GM19467 (cell line): ENCODE results near the gene PDZD2.
A peak's percentile ranks its signal among the peaks of the same experiment; 100 is the strongest.

ENCODE experiments used
- ATAC-seq: cut with Tn5 transposase; IDR thresholded peaks from one replicate; pipeline ENCODE4 v1.9.1; 2021; ENCODE audit warnings: mild to moderate bottlenecking, moderate library complexity; ENCODE audit not compliant: unreplicated experiment

Gene PDZD2

DNA sequence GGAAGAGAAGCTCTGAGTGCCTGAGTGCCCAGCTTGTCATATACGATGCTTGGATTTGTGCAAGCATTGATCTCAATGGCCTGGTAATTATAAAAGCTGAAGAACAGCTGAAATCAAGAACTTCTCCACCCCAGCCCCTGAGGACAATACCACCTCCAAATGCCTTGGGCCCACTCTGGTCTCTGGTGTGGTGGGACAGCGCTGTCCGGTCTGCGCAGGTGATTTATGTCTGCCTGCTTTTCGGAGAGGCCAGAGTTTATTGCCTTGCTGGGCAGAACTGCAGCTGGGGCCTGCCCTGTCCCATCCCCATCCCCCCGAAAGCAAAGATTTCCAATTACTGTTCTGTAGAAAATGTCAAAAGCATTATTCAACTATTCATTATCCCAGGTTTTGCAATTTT lies 1.1 kb upstream of the PDZD2 start:
- ATAC-seq, result no peak

DNA sequence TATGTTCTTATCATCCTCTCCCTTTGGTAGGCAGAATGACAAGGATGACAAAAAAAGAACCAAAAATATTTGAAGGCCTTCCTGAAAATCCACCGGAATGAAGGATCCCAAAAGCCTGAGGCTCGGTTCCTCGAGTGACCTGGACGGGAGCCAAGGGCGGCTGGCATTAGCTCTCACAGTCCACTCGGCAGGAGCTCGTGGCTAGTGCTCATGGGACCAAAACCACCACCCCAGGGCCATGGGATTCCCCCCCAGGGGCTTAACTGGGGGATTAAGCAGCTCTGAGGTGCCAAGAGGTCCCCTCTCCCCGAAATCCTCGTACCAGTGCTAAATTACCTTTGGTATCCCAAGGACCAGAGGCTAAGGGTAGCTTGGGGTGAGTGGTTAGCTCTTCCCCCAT lies 586 bp upstream of the PDZD2 start:
- peak; percentile 15 for ATAC-seq

DNA sequence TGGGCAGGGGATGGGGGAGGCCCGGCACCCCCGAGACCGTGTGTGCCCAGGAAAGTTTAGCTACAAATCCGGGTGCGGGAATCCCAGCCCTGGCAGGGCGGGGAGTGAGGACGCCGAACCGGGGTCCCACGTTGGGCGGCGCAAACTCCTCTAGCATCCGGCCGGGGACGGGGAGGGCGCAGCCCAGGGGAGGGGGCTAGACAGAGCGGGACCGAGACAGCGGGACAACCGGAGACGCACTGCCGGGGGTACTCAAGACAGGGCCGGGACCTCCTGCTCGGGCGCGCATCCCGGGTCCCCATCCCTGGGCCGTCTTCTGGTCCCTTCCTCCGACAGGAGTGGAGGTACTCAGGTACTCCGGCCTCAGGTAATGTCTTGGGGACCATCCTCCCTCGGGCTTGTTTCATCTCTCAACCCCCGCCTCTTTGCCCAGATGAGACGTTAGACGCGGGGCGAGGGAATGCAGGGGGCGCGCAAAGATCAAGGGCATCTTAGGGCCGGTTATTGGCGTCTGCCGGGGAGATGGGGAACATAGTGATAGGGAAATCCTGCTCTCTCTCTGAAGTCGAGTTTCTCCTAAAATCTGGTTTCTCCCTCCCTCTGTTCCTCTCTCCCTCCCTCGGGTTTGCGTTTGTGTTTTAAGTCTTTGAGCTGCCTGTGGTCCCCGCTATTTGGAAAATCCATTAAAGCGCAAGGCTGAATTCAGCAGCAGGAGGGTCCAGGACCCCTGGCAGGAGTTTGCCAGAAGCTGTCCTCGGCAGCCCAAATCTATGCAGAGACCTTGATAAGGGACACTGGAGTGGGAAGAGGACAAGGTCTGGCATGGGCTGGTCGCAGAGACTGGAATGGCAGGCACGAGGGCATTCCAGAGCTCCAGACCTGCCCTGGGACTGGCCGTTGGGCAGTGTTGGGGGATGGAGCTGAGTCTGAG lies 815 bp downstream of the PDZD2 start:
- no peak for ATAC-seq

DNA sequence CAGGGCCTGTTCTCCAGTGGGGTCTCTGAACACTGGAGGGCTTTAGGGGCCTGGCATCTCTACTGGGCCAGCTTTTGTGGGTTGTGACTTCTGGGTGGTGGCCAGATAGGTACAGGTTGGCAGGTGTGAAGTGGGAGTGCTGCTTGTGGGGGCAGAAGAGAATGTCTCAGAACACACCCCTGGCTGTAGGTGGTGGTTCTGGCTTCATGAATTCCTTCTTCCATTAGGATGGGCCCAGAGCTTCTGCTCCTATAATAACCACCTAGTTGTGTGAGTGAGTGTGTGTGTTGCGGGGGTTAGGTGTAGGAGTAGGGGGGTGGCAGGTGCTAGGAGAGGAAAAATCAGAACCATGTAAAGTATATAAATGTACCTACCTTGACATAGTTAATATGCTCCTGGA lies 1.6 kb downstream of the PDZD2 start:
- ATAC-seq, result no peak

DNA sequence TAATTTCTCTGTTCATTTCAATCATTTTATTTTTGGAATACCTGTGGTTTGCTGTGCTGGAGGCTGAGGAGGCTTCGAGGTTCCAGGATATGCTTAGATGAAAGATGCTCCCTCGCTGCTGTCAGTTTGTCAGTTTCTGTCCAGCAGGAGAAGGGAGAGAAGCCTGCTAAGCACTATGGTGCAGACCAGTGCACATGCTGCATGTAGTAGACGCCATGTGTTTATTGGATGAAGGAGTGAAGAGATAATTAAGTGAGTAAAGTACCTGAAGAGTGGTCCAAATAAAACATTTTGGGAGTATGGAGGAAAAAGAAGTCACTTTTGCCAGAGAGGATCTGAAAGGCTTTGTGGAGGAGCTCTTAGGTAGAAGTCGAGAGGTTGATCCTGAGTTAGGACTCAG lies 2.1 kb downstream of the PDZD2 start:
- ATAC-seq, result no peak

DNA sequence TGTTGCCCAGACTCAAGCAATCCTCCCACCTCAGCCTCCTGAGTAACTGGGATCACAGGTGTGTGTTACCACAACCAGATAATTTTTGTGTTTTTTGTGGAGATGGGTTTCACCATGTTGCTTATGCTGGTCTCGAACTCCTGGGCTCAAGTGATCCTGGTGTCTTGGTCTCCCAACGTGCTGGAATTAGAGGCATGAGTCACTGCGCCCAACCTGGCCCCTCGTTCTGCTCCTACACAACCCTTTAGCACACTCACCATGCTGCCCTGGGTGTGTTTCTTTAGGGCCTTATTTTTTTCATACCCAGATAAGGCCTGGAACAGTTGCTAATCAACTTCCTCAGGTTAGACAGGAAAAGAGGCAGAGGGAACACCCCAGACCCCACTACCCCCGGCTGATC lies 2.6 kb downstream of the PDZD2 start:
- no peak for ATAC-seq

DNA sequence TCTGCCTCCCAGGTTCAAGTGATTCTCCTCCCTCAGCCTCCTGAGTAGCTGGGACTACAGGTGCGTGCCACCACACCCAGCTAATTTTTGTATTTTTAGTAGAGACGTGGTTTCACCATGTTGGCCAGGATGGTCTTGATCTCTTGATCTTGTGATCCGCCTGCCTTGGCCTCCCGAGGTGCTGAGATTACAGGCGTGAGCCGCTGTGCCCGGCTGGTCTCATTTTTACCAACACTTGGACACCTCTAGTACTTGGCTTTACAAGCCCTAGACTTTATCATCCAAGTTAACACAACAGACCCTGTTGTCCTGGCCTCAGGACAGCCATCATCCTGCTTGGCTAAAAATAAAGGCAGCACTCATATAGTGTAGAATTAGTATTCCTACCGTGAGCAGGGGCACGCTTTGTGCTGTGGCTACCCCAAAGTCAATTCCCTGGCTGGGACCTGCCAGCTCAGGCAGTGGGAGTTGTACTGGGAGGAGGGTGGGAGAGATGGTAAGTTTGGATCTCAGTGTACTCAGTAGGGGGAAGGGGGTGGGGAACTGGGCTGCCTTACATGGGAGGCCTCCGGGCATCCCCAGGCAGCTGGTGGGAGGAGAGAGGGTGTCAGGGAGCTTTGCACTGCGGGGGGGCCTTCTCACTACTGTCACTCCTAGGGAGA lies 6.6 kb downstream of the PDZD2 start:
- ATAC-seq, result no peak

DNA sequence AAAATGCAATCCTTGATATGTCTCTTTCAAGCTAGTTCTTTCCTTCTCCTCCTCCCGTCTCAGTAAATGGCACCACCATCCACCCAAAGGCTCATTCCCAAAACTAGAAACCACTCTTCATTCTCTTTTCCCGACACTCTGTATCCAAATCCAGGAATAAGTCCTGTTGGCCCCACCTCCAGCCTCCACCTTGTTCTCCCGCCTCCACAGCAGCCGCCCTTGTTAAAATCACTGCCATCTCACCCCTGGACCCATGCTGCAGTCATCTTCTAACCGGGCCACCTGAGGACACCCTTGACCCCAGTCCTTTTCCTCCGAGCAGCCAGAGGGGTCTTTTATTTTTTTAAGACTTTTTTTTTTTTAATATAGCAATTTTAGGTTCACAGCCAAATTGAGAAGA lies 9.4 kb downstream of the PDZD2 start:
- ATAC-seq, result no peak

DNA sequence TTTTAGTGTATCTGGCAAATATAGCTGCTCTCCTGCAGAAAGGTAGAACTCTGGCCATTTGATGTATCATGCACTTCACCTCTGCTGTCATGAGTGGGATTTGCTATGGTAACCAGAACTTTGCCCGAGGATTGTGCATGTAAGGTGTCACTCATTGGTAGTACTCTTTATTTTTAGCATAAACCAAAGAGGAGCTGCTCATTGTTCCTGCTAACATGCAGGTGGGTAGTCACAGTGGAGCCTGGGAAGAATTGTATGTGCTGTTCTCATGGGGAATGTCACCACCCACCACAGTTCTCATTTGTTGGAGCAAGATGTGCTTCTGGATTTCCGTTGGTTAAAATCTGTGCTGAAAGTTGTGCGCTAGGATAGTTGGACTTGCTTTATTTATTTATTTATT lies 12.3 kb downstream of the PDZD2 start:
- no peak for ATAC-seq

DNA sequence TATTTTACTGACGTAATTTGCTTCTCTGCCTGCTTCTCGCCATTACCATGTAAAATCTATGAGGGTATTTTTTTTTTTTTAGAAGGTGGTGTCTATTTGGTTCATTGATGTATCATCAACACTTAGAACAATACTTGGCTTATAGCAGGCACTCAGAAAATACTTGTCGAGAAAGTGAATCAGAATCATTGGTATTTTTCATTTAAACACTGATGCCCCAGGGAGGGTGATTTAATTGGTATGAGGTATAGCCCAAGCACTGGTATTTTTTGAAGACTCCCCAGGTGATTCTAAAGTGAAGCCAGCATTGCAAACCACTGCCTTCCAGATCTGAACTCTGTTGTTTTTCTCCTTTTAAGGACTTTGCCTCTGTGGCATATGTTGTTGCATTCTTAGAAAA lies 16.6 kb downstream of the PDZD2 start:
- ATAC-seq, result no peak

DNA sequence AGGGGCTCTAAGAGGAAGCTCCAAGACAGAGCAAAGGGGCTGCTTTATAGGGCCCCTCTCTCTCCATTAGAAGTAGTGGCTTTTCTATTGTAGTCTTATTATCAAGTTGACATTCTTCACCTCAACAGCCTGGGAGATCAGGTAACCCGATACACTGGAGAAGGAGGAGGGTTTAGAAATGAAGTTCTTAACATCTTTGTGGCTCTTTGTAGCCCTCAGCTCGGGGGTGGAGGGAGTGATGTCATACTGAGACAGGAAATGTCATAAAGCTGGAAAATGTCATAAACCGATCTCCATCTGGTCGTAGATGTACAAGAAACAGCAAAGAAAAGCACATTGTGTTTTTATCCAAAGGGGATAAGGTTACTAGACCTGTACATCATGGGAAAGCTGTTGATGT lies 17.9 kb downstream of the PDZD2 start:
- ATAC-seq, result no peak

DNA sequence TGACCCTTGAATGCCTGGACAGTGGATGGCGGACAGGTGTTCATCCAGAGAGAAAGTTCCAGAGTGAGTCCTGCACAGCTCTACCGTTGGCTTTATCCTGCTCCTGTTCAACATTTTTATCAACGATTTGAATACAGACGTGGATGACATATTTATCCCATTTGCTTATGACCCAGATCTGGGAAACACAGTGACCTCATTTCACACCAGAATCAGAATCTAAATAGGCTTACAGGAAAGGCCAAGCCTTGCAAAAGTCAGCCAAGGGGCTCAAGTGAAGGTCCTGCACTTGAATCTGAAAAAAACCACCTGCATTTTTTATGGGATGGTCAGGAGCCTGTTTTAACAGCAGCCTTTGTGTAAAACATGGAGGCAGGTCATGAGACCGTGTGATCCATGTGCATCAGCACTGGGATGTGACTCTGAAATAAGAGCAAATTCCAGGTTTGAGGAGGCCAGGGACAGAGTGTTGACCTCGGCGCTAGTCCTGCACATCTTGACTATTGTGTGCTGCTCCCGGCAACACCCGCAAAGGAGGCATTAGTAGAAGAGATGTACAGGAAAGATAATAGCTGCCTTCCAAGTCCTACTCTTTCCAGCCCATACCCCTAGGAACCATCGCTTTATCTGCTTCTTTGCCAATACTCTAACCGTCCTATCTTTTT lies 18.5 kb downstream of the PDZD2 start:
- ATAC-seq, result no peak

DNA sequence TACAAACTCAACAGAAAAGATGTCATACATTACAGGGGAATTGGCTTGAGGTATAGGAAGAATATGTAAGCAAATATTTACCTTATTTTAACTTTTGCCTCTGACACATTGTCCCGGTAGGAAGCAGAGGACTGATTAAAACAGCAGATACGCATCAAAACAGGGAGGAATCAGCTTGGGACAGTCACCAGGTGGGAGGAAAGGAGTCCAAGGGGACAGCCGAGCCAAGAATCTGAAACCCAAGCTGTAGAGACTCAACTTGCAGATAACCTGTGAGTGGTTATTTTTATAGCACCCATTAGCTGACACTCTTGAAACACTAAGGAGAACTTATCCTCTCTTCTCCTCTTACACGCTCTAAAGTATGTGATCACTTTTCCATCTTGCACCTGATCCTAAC lies 22.3 kb downstream of the PDZD2 start:
- no peak for ATAC-seq

DNA sequence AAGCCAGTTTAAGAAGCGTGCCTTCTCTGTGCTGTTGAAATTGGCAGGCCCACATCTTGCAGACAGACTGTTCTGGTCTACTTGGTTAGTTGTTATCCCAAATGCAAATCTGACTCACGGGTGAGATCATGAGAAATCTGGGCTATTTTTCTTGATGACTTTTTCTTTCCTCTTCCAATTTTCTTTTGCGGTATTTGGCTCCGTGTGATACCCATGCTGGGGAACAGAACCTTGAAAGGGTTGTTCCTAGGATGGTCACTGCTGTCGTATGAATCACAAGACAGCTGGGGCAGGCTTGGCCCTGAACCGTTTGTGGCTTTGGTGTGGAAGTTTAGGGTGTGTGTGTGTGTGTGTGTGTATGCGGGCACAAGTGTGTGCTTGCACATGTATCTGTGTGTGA lies 24.6 kb downstream of the PDZD2 start:
- ATAC-seq, result no peak

DNA sequence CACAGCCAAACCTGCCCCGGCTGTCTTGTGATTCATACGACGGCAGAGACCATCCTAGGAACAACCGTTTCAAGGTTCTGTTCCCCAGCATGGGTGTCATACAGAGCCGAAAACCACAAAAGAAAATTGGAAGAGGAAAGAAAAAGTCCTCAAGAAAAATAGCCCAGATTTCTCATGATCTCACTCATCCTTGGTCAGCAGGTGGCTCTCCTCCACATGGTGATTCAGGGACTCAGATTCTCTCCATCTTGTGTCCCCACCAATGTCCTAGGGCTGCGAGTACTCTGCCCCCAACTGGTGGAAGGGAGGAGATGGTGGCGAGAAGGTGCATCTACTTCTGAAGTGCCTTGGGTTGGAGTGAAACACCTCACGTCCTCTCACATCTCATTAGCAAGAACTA lies 25.6 kb downstream of the PDZD2 start:
- no peak for ATAC-seq

DNA sequence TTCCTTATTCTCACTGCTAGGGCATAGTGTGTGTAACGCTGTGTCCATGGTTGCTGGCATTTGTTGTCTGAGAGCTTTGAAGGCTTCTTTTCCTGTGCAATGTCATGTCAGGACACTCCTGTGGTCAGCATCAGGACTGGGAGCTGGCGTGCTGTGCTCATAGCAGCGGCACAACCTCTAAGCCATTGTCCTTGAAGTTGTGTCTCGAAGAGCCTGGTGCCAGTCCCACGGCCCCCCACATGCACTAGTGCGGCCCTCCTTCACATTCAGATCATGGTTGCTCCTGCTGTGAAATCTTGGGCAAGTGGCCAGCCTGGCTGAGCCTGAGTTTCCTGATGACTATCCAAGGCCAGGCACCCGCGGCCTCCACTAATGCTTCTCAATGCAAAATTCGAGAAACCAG lies 32.4 kb downstream of the PDZD2 start:
- ATAC-seq, result no peak

DNA sequence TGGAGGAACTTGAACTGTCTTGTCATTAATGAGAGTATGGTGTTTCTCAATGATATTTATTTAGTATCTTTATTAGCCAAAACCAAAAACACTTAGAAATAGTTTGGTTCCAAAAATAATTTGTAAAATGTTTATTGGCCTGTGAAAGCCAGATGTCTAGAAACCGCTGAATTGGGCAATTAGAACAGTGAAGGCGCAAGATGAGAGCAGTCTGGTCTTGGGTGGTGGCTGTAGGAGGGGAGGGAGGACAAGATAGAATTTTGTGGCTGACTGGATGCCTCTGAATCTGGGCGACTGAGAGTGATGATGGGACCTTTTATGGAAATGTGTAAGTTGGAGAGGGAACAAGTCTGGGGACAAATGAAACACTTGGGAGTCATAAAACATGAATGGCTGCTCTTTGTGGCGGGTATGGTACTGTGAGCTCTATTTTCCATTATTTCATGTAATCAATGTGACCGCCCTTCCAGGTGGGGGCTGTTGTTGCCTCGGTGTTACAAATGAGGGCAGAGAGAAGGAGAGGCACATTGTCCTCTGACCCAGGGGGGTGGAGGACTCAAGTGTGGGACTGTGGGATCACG lies 35.5 kb downstream of the PDZD2 start:
- no peak for ATAC-seq

DNA sequence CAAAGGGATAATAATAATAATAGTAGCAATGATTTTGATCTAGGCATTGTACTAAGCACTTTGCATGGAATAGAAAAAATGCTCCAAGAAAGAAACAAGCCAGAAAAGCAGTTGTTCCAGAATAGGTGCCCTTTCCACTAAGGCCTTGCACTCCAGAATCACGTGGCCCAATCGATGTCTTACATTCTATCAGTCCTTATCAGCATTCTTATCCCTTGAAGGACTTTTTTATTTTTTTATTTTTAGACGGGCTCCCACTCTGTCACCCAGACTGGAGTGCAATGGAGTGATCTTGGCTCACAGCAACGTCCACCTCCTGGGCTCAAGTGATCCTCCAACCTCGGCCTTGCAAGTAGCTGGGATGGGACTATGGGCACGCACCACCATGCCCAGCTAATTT lies 36.5 kb downstream of the PDZD2 start:
- ATAC-seq, result no peak

DNA sequence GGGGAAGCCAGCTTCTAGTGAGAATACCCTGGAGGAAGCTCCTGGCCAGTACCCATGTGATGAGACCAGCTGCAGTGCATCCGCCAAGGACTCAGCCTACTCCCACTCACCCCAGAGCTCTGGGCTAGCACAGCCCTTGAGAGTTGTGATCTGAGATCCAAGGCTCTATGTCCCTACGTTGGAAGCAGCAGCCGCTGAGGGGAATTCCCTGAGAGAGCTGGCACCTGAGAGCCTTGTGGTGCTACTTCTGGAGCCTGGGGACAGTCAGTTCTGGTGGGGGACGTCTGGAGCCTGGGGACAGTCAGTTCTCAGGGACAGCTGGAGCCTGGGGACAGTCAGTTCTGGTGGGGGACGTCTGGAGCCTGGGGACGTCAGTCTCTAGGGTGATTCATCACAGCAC lies 39.2 kb downstream of the PDZD2 start:
- no peak for ATAC-seq

DNA sequence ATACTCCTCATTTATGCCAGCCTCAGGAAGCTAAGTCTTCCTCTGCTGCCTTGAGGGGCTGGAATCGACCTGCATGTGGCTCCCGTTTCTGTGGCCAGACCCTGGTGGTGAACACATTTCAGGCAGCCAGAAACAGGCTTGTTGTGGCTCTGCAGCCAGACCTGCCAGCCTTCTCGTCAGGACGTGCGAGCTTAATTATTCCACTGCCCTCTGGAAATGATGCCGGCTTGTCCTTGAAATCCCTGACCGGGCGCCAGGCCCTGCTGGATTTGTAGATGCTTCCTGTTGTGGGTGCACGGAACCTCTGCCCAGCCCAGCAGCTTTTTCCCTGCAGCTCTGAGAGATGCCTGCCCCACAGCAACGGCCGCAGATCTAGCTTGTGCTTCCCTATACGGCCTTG lies 41.6 kb downstream of the PDZD2 start:
- ATAC-seq, result no peak

DNA sequence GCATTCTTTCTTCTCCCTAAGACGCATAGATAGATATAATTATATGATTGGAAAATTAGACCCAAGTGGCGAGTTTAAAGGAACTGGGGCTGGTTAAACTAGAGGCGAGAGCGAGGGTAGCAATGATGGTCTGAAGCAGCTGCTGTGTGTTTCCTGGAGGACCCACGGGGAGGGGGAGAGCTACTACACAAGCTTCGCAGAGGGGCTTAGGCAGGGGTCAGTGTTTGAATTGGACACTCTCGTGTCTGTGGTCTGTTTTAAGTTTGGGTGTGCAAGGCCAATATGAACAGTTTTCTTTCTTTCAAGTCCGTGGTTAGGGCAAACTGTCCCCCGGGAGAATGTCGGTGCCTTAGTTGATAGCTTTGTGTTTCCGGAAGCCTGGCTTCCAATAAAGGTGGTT lies 43.1 kb downstream of the PDZD2 start:
- ATAC-seq, result no peak

DNA sequence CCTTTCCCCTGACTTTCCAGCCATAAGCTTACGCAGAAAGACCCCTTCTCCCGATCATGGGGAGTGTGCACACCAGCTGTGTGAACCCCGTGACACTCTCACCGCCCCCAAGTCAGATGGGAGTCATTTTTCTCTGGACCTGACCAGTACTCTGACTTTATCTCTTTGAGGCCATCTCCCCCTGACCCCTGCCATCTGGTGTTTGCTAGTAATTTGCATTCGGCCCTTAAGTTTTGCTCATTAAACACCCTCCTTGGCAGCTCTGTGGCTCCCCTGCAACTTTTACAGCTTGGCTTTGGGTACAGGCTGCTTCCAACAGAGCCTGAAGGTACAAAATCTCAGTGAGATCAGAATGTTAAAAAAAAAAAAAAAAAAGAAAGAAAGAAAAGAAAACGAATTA lies 43.9 kb downstream of the PDZD2 start:
- ATAC-seq, result no peak
